Measurements from ENCODE around the gene OR8A1.

DNA sequence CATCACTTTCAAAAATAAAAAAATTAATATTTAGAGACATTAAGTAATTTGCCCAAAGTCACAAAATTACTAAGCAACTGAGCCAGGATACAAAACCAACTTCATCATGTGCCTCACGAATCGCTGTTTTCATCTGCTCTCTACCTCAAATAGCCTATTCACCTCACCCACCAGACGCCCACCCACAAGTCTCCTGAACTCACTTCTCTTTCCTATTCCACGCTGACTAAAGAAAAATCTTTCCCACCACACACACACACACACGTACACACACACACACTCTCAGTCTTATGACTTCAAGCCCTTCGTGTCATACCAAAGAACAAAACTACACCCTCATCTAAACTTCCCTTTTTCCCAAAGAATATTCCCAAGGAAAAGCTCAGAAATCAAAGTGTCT lies 28.6 kb upstream of the OR8A1 start:
- TF ChIP-seq, protein P1, sequence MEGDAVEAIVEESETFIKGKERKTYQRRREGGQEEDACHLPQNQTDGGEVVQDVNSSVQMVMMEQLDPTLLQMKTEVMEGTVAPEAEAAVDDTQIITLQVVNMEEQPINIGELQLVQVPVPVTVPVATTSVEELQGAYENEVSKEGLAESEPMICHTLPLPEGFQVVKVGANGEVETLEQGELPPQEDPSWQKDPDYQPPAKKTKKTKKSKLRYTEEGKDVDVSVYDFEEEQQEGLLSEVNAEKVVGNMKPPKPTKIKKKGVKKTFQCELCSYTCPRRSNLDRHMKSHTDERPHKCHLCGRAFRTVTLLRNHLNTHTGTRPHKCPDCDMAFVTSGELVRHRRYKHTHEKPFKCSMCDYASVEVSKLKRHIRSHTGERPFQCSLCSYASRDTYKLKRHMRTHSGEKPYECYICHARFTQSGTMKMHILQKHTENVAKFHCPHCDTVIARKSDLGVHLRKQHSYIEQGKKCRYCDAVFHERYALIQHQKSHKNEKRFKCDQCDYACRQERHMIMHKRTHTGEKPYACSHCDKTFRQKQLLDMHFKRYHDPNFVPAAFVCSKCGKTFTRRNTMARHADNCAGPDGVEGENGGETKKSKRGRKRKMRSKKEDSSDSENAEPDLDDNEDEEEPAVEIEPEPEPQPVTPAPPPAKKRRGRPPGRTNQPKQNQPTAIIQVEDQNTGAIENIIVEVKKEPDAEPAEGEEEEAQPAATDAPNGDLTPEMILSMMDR (IDR thresholded peaks at IDR 0.05), result no peak
- no peak for TF ChIP-seq POLR2A (IDR thresholded peaks at IDR 0.05)

Data from prostate gland (tissue), 2 donors.